HL-60 (cell line): ENCODE results near the gene PGP.

ENCODE experiments used
- CTCF ChIP-seq: IDR thresholded peaks from one replicate; pipeline ENCODE4 v1.5.1; 2011; ENCODE audit warnings: low read length, control low read depth, inconsistent platforms; ENCODE audit not compliant: insufficient read depth
- GABPA ChIP-seq: IDR thresholded peaks from 2 replicates; pipeline ENCODE4 v1.6.1; 2012; ENCODE audit warnings: low read depth
- POLR2AphosphoS5 ChIP-seq: IDR thresholded peaks from 2 replicates; pipeline ENCODE4 v1.6.1; 2012; ENCODE audit warnings: low read depth
- REST ChIP-seq: IDR thresholded peaks from 2 replicates; pipeline ENCODE4 v1.6.1; 2012; ENCODE audit warnings: low read depth; ENCODE audit not compliant: insufficient replicate concordance
- SPI1 ChIP-seq: IDR thresholded peaks from 2 replicates; pipeline ENCODE4 v1.6.1; 2012; ENCODE audit warnings: low read depth, mild to moderate bottlenecking, borderline replicate concordance

GRCh38 chr16:2162676-2163118, 51.9 kb downstream of the PGP start:
- TF ChIP-seq CTCF (no peak), REST (no peak), POLR2AphosphoS5 (no peak), SPI1 (no peak), GABPA (no peak)
